Coronary artery (tissue), 2 donors: ENCODE measurements around the gene SORBS2.

Source experiments
- DNase-seq: peaks from one replicate; pipeline ENCODE4 v3.0.0-alpha.2; 2017; ENCODE audit warnings: low spot score
- H3K27ac ChIP-seq, 2 donors: fragments of 200-600 bp; sonication (generic); one replicate each; pipeline ENCODE4 v1.5.1; 2016 to 2019
- H3K4me3 ChIP-seq: fragments of 200-600 bp; sonication (generic); 2 replicates; pipeline ENCODE4 v1.5.1; 2016; ENCODE audit warnings: mild to moderate bottlenecking, moderate library complexity
- CTCF ChIP-seq: fragments of 200-600 bp; sonication (generic); IDR thresholded peaks from one replicate; pipeline ENCODE4 v1.5.1; 2019; ENCODE audit warnings: antibody characterized with exemption

The SORBS2 gene

DNA sequence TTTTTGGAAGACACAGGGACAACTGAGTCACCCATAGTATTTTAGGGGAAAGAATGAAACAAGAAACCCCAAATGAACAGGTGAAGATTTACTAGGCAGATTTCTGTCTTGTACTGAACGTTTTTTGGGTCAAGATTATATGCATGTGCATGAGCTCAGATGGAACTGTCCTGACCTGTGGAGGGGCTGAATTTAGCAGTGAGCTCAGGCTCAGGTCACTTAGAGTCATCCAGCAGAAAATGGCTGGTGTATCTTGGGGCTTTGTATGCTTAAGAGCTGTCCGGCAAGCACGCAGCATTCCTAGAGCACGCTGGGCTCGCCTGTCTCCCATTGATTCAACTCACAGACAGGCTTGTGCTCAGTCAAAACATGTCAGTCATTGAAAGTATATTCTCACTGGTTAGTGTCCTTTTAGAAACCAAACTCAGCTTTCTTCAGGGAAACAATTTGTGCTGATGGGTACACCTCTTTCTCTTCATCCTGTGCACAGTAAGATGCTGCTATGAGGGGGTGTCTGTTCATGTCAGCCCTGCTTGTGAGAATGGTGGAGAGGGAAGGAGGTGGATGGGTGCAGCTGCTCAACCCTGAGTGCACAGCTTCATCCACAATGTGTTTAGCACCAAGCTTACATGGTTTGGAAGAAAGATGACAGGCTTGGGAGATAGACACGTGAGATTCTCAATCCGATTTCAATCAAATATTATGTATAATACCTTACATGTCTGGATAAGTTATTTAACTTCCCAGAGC lies 229.2 kb downstream of the SORBS2 start:
- DNase-seq = no peak
- no peak for TF ChIP-seq CTCF
- Histone ChIP-seq H3K4me3 (no peak overlapping the region), H3K27ac (no peak overlapping the region)

DNA sequence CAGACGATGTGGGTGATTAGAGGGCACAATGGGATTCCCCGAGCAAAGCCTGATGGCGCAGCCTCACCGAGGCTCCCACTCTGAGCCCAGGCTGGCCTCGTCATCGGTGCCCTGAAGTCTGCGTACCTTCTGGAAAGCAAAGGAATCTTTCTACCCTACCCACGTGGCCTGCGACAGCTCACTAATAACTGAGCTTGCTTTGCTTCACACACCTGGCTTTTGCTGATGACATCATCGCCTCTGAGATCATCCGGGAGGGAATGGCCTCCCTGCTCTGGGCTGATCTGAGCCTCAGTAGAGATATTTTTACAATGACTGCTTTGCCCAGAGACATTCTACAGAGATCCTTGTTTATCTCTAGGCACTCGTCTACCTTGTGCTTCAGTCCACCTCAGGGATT lies 231.3 kb downstream of the SORBS2 start:
- DNase-seq = no peak
- H3K4me3 ChIP-seq = no peak overlapping the region
- no peak overlapping the region for H3K27ac ChIP-seq
- no peak for TF ChIP-seq CTCF

DNA sequence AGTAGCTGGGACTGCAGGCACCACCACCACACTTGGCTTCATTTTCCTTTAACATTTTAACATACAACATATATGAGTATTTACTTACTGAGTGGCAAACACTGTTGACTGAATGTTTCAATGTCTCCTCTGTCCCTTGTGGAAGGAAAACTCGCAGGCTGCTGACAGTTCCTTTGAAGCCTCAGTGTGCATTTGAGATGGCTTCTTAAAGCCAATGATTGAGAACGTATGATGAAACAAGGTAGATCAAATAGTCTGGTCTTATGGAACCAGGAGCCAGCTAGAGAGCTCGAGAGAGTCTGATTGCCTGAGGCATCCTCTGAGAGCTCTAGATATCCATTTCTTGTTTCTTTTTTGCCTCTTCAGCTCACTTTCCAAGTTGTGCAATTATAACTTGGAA lies 233.7 kb downstream of the SORBS2 start:
- Histone ChIP-seq H3K27ac (peak overlapping the region; percentile 18 to 74), H3K4me3 (no peak overlapping the region)
- no peak for TF ChIP-seq CTCF
- DNase-seq = no peak

DNA sequence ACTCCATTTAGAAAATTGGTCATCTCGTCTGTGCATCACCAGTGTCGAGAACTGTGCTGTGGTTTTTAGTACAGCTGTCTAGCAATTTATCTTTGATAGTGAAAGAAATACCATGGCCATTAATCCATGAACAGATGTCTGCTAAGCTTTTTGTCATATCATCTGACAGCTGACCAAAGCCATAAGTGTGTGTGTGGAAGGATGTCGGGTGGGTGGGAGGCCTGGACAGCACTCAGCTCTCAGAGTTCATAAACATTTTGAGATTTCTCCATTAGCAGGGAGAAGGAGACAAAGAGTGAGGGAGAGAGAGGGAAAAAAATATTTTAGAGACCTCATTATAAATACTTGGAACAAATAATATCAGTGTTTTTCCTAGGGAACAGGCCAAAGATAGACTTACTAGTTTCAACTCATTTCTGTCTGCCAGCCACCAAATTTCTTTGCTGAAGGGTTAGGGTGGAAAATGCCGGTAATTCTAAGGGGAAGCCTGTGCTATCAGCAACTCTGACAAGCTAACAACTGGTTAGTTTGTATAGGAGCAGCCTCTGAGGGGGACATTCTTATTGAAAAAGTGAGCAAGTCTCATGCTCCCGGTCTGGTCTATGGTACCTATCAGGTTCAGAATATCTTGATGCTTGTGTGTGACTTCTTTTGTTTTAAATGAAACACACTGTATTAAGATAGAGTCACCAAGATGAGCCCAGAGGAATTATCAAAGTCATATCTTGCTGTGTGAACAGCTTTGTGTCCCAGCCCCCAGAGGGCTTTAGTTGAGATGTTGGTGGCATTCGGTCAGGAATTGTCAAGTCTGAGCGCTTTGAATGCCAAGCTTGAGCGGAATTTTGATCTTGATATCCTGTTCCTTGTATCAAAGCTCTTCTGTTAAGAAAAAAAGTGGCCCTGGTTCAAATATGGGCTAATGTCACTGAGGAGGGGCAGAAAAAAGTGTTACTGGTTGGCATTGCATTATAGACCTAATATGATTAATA lies 234.7 kb downstream of the SORBS2 start:
- Histone ChIP-seq H3K27ac (peak overlapping the region; percentile 74 to 89), H3K4me3 (no peak overlapping the region)
- DNase-seq = no peak
- TF ChIP-seq CTCF = no peak

GRCh38 chr4:185576314-185576961 lies 235.6 kb downstream of the SORBS2 start:
- TF ChIP-seq CTCF = no peak
- no peak for DNase-seq
- no peak overlapping the region for H3K4me3 ChIP-seq
- peak overlapping the region; percentile 74 to 89 for H3K27ac ChIP-seq

- DNase-seq = no peak
- peak overlapping the region; percentile 68 to 83 for H3K27ac ChIP-seq
- H3K4me3 ChIP-seq = no peak overlapping the region
- TF ChIP-seq CTCF = no peak
Observed at GRCh38 chr4:185573651-185574199, 238.3 kb downstream of the SORBS2 start.
